RWPE2 (cell line): Measurements from ENCODE around the gene KRT3.

Experiments
- ATAC-seq: fragments of 200-7000 bp; cut with Tn5 transposase; 3 replicates; pipeline ENCODE4 v1.9.1; 2021; ENCODE audit warnings: low read depth
- DNase-seq: peaks from one replicate; pipeline ENCODE4 v3.0.0-alpha.2; 2020; ENCODE audit warnings: low spot score
- H3K27ac ChIP-seq: fragments of 450-650 bp; 2 replicates; pipeline ENCODE4 v1.5.1; 2017; ENCODE audit warnings: mild to moderate bottlenecking; ENCODE audit not compliant: poor library complexity, severe bottlenecking
- H3K27me3 ChIP-seq: fragments of 250-450 bp; sonication (Bioruptor Pico); 2 replicates; pipeline ENCODE4 v1.5.1; 2021; ENCODE audit warnings: mild to moderate bottlenecking, moderate library complexity; ENCODE audit not compliant: insufficient read depth, poor library complexity, severe bottlenecking
- H3K36me3 ChIP-seq: fragments of 250-450 bp; sonication (Bioruptor Pico); 2 replicates; pipeline ENCODE4 v1.5.1; 2020; ENCODE audit warnings: low read depth, mild to moderate bottlenecking, moderate library complexity
- H3K4me1 ChIP-seq: fragments of 250-450 bp; sonication (Bioruptor Pico); 2 replicates; pipeline ENCODE4 v1.5.1; 2021; ENCODE audit warnings: mild to moderate bottlenecking, moderate library complexity; ENCODE audit not compliant: insufficient read depth, poor library complexity, severe bottlenecking
- H3K4me3 ChIP-seq: fragments of 250-450 bp; sonication (Bioruptor Pico); 2 replicates; pipeline ENCODE4 v1.5.1; 2021; ENCODE audit warnings: mild to moderate bottlenecking, moderate library complexity; ENCODE audit not compliant: severe bottlenecking
- H3K9me3 ChIP-seq: fragments of 250-450 bp; sonication (Bioruptor Pico); 2 replicates; pipeline ENCODE4 v1.5.1; 2021; ENCODE audit warnings: mild to moderate bottlenecking, moderate library complexity; ENCODE audit not compliant: severe bottlenecking
- TF ChIP-seq, protein P1 (sequence below): fragments of 450-650 bp; IDR thresholded peaks from one replicate; pipeline ENCODE4 v1.5.1; 2017; ENCODE audit warnings: mild to moderate bottlenecking, moderate library complexity; ENCODE audit not compliant: poor library complexity, severe bottlenecking

KRT3 gene

GRCh38 chr12:52790427-52791270 lies 5.3 kb downstream of the KRT3 start:
- no peak overlapping the region for H3K27ac ChIP-seq
- TF ChIP-seq, protein P1, sequence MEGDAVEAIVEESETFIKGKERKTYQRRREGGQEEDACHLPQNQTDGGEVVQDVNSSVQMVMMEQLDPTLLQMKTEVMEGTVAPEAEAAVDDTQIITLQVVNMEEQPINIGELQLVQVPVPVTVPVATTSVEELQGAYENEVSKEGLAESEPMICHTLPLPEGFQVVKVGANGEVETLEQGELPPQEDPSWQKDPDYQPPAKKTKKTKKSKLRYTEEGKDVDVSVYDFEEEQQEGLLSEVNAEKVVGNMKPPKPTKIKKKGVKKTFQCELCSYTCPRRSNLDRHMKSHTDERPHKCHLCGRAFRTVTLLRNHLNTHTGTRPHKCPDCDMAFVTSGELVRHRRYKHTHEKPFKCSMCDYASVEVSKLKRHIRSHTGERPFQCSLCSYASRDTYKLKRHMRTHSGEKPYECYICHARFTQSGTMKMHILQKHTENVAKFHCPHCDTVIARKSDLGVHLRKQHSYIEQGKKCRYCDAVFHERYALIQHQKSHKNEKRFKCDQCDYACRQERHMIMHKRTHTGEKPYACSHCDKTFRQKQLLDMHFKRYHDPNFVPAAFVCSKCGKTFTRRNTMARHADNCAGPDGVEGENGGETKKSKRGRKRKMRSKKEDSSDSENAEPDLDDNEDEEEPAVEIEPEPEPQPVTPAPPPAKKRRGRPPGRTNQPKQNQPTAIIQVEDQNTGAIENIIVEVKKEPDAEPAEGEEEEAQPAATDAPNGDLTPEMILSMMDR = no peak
- ATAC-seq (no peak), DNase-seq (no peak)
- no peaks in the 10 kb centered on the region for H3K9me3 ChIP-seq
- no peaks in the 10 kb centered on the region for H3K36me3 ChIP-seq
- no peaks in the 10 kb centered on the region for H3K27me3 ChIP-seq
- no peak overlapping the region for H3K4me3 ChIP-seq
- no peaks in the 10 kb centered on the region for H3K4me1 ChIP-seq

DNA sequence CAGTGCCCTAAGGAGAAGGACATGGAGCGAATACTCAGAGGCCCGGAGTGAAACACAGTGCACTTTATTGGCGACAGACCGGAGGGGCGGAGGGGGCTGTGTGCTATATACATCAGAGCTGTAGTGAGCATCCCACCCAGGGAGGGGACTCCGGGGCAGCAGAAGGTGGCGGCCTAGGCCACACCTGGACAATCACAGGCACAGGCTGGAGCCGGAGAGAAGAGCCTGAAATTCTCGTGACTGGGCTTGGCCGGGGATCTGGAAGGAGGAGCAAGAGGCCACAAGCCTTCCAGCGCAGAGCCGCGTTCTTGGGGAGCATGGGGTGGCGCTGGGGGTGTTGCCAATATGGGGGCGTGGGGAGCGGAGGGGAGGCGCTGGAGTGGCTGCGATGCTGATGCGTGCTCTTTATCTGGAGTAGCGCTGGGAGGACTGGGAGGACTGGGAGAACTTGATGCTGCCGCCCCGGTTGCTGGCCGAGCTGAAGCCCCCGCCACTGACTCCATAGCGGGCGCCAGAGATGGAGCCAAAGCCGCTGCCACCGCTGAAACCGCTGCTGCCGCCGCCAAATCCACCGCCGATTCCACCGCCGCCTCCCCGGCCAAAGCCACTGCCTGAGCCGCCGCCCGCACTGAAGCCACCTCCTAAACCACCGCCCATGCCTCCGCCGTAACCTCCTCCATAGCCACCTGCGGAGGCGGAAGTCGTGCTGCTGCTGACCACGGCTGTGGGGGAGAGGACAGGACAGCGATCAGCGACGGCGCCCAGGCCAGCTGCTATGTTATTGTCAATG lies 6.1 kb downstream of the KRT3 start:
- no peaks in the 10 kb centered on the region for H3K27me3 ChIP-seq
- H3K27ac ChIP-seq = no peak overlapping the region
- no peaks in the 10 kb centered on the region for H3K4me1 ChIP-seq
- no peaks in the 10 kb centered on the region for H3K9me3 ChIP-seq
- no peak for DNase-seq
- TF ChIP-seq, protein P1 = no peak
- H3K4me3 ChIP-seq = no peak overlapping the region
- H3K36me3 ChIP-seq = no peaks in the 10 kb centered on the region
- ATAC-seq = peak; percentile 43; the same call in 2 of the 3 replicates

DNA sequence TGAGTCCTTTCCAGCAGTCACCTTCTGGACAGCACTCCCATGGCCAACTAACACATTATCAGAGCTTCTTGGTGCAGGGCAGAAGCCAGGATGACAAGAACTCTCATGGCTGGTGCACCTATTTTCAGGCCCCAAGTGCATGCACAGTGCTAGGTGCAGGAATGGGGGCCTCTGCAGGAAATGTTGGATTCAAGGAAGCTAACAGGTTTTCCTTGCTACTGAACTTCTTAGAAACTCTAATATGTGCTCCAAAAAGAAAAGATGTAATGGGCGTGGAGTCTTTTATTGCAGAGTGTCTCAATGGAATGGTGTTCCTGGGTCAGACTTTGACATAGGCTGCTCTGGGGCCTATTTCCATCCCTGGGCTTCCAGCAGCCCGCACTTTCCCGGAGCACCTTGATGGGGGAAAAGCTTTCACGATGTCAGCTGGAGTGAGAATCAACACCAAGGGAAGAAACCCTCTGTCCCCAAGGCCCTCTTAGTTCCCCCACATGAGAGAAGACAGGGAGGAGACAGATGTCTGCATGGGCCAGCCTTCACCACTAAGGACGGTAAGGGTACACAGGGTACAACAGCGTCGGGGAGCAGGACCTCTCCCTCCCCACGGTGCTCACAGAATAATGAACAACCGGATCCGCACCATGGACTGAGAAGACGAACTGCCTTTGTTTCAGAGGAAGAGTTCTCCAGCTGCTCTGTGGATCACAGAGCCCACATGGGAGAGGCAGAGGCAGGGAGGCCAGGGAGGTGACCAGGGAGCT lies 6.9 kb downstream of the KRT3 start:
- TF ChIP-seq, protein P1 = no peak
- no peaks in the 10 kb centered on the region for H3K4me1 ChIP-seq
- no peak overlapping the region for H3K4me3 ChIP-seq
- no peaks in the 10 kb centered on the region for H3K36me3 ChIP-seq
- DNase-seq = no peak
- no peaks in the 10 kb centered on the region for H3K27me3 ChIP-seq
- no peak overlapping the region for H3K27ac ChIP-seq
- H3K9me3 ChIP-seq = no peaks in the 10 kb centered on the region
- ATAC-seq = no peak

- DNase-seq (no peak), ATAC-seq (no peak)
- Histone ChIP-seq H3K4me3 (no peak overlapping the region), H3K4me1 (no peaks in the 10 kb centered on the region), H3K27me3 (no peaks in the 10 kb centered on the region), H3K36me3 (no peaks in the 10 kb centered on the region), H3K27ac (no peak overlapping the region), H3K9me3 (no peaks in the 10 kb centered on the region)
- TF ChIP-seq, protein P1 = no peak
Observed at GRCh38 chr12:52788192-52788875, 7.6 kb downstream of the KRT3 start.
